HEK293 (cell line): ENCODE results near the gene DEFB131B.

Source experiments
- GLIS1 ChIP-seq: fragments of 450-650 bp; formaldehyde crosslinking; IDR thresholded peaks from 2 replicates; pipeline ENCODE4 v1.5.1; 2016; ENCODE audit warnings: missing biosample characterization, missing genetic modification characterization
- GLIS2 ChIP-seq: fragments of 450-650 bp; formaldehyde crosslinking; IDR thresholded peaks from 2 replicates; pipeline ENCODE4 v1.5.1; 2016; ENCODE audit warnings: missing biosample characterization, missing genetic modification characterization
- KLF8 ChIP-seq: fragments of 450-650 bp; formaldehyde crosslinking; IDR thresholded peaks from 2 replicates; pipeline ENCODE4 v1.5.1; 2016; ENCODE audit warnings: missing biosample characterization, missing genetic modification characterization
- KLF9 ChIP-seq: fragments of 450-650 bp; formaldehyde crosslinking; IDR thresholded peaks from 2 replicates; pipeline ENCODE4 v1.5.1; 2016; ENCODE audit warnings: missing biosample characterization, missing genetic modification characterization, low read depth
- SP3 ChIP-seq: fragments of 450-650 bp; formaldehyde crosslinking; IDR thresholded peaks from 2 replicates; pipeline ENCODE4 v1.5.1; 2016; ENCODE audit warnings: missing biosample characterization, missing genetic modification characterization
- YY2 ChIP-seq: fragments of 450-650 bp; formaldehyde crosslinking; IDR thresholded peaks from 2 replicates; pipeline ENCODE4 v1.5.1; 2016; ENCODE audit warnings: missing biosample characterization, missing genetic modification characterization
- ZNF140 ChIP-seq: fragments of 450-650 bp; formaldehyde crosslinking; IDR thresholded peaks from 2 replicates; pipeline ENCODE4 v1.5.1; 2016; ENCODE audit warnings: missing biosample characterization, missing genetic modification characterization
- ZNF155 ChIP-seq: fragments of 450-650 bp; formaldehyde crosslinking; IDR thresholded peaks from 2 replicates; pipeline ENCODE4 v1.5.1; 2016; ENCODE audit warnings: missing biosample characterization, missing genetic modification characterization
- ZNF184 ChIP-seq: fragments of 450-650 bp; IDR thresholded peaks from 2 replicates; pipeline ENCODE4 v1.5.1; 2018; ENCODE audit warnings: missing biosample characterization, mild to moderate bottlenecking, missing genetic modification characterization
- ZNF214 ChIP-seq: fragments of 450-650 bp; formaldehyde crosslinking; IDR thresholded peaks from 2 replicates; pipeline ENCODE4 v1.5.1; 2017; ENCODE audit warnings: missing biosample characterization, mild to moderate bottlenecking, missing genetic modification characterization, borderline replicate concordance
- ZNF221 ChIP-seq: fragments of 450-650 bp; formaldehyde crosslinking; IDR thresholded peaks from 2 replicates; pipeline ENCODE4 v1.5.1; 2017; ENCODE audit warnings: missing biosample characterization, missing genetic modification characterization, borderline replicate concordance
- ZNF391 ChIP-seq: fragments of 450-650 bp; formaldehyde crosslinking; IDR thresholded peaks from 2 replicates; pipeline ENCODE4 v1.5.1; 2016; ENCODE audit warnings: low read depth, missing biosample characterization, missing genetic modification characterization, borderline replicate concordance
- ZNF501 ChIP-seq: fragments of 450-650 bp; formaldehyde crosslinking; IDR thresholded peaks from 2 replicates; pipeline ENCODE4 v1.5.1; 2016; ENCODE audit warnings: missing biosample characterization, missing genetic modification characterization
- ZNF521 ChIP-seq: fragments of 450-650 bp; formaldehyde crosslinking; IDR thresholded peaks from 2 replicates; pipeline ENCODE4 v1.5.1; 2017; ENCODE audit warnings: missing biosample characterization, mild to moderate bottlenecking, missing genetic modification characterization
- ZNF549 ChIP-seq: fragments of 450-650 bp; IDR thresholded peaks from 2 replicates; pipeline ENCODE4 v1.5.1; 2018; ENCODE audit warnings: missing biosample characterization, missing genetic modification characterization, mild to moderate bottlenecking, inconsistent platforms, moderate library complexity
- ZNF629 ChIP-seq: fragments of 450-650 bp; formaldehyde crosslinking; IDR thresholded peaks from 2 replicates; pipeline ENCODE4 v1.5.1; 2017; ENCODE audit warnings: missing biosample characterization, missing genetic modification characterization
- ZNF658 ChIP-seq: fragments of 450-650 bp; formaldehyde crosslinking; IDR thresholded peaks from 2 replicates; pipeline ENCODE4; 2016; ENCODE audit warnings: missing biosample characterization, missing genetic modification characterization
- ZNF747 ChIP-seq: fragments of 450-650 bp; formaldehyde crosslinking; IDR thresholded peaks from 2 replicates; pipeline ENCODE4 v1.5.1; 2016; ENCODE audit warnings: missing biosample characterization, missing genetic modification characterization
- ZNF76 ChIP-seq: fragments of 450-650 bp; formaldehyde crosslinking; IDR thresholded peaks from 2 replicates; pipeline ENCODE4; 2016; ENCODE audit warnings: low read depth, missing biosample characterization, missing genetic modification characterization, borderline replicate concordance
- ZNF792 ChIP-seq: fragments of 450-650 bp; formaldehyde crosslinking; IDR thresholded peaks from 2 replicates; pipeline ENCODE4 v1.5.1; 2016; ENCODE audit warnings: missing biosample characterization, missing genetic modification characterization
- ZNF843 ChIP-seq: fragments of 450-650 bp; formaldehyde crosslinking; IDR thresholded peaks from 2 replicates; pipeline ENCODE4 v1.5.1; 2016; ENCODE audit warnings: missing biosample characterization, missing genetic modification characterization
- TF ChIP-seq, protein P1 (sequence below): fragments of 450-650 bp; formaldehyde crosslinking; IDR thresholded peaks from 2 replicates; pipeline ENCODE4; 2016; ENCODE audit warnings: missing biosample characterization, missing genetic modification characterization
- TF ChIP-seq, protein P2 (sequence below): fragments of 450-650 bp; formaldehyde crosslinking; IDR thresholded peaks from 2 replicates; pipeline ENCODE4 v1.5.1; 2017; ENCODE audit warnings: missing biosample characterization, missing genetic modification characterization
- TF ChIP-seq, protein P3 (sequence below): fragments of 450-650 bp; formaldehyde crosslinking; IDR thresholded peaks from 2 replicates; pipeline ENCODE4 v1.5.1; 2016; ENCODE audit warnings: missing biosample characterization, missing genetic modification characterization
- TF ChIP-seq, protein P4 (sequence below): fragments of 450-650 bp; formaldehyde crosslinking; IDR thresholded peaks from 2 replicates; pipeline ENCODE4 v1.5.1; 2016; ENCODE audit warnings: missing biosample characterization, missing genetic modification characterization
- TF ChIP-seq, protein P5 (sequence below): fragments of 450-650 bp; formaldehyde crosslinking; IDR thresholded peaks from 2 replicates; pipeline ENCODE4 v1.5.1; 2016; ENCODE audit warnings: missing biosample characterization, missing genetic modification characterization
- TF ChIP-seq, protein P6 (sequence below): sonication (generic); formaldehyde crosslinking; IDR thresholded peaks from 2 replicates; pipeline ENCODE4 v1.8.1; 2022; ENCODE audit warnings: mild to moderate bottlenecking, moderate library complexity, missing genetic modification reagents

Gene DEFB131B

DNA sequence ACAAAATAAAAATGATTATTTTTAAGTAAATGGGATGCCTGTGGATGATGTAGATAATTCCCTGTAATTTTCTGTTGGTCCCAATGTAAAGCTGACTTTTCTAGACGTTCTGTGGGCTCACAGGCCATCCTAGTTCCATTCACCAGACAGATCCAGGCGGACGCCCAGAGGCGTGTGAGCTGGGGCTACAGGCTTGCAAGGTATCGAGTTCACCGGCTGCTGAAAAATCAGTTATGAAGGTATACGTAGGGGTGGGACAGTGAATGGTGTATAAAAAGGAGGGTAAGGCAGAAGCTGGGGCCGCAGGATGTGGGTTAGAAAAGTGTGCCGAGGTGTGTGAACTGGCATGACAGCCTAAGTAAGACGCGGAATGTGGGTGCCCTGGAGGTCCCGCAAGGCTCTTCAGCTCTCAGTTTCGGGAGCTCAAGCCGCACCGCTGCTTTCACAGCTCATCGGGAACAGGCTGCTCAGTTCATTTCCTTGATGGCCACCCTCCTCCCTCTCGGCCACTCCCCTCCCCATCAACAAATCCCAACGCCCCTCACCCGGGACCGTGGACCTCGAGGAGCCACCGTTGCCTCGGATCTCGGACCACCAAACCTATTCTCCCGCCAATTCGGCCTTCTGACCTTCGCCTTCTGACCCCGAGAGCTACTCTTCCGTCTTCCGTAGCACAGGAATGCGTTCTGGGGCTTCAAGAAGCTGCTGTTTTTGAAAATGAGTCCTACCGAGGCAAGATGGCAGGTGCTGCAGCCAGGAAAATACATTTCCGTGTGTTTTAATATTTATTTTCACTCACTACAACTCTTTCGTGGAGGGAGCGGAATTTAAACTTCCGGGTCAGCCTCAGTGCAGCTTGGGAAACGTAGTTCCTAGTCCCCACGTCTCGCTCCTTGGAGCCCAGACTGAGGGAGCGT, 49.8 kb downstream of the DEFB131B start, which contains the start of gene XNDC1N (continued):
- TF ChIP-seq, protein P1, sequence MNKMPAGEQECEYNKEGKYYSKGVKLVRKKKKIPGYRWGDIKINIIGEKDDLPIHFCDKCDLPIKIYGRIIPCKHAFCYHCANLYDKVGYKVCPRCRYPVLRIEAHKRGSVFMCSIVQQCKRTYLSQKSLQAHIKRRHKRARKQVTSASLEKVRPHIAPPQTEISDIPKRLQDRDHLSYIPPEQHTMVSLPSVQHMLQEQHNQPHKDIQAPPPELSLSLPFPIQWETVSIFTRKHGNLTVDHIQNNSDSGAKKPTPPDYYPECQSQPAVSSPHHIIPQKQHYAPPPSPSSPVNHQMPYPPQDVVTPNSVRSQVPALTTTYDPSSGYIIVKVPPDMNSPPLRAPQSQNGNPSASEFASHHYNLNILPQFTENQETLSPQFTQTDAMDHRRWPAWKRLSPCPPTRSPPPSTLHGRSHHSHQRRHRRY (tag by site-specific recombination), result 0 out of 2 replicates have a peak, but pooled peaks have one; percentile 71
- TF ChIP-seq ZNF140 (tag by site-specific recombination) (peak; percentile 88), ZNF184 (tag by site-specific recombination) (no peak), ZNF155 (tag by site-specific recombination) (no peak), KLF8 (tag by site-specific recombination) (peak; percentile 17; the same call in 1 of the 2 replicates), ZNF391 (tag by site-specific recombination) (no peak), GLIS1 (tag by site-specific recombination) (no peak), ZNF521 (tag by site-specific recombination) (no peak), KLF9 (tag by site-specific recombination) (peak; percentile 17; the same call in 1 of the 2 replicates), ZNF221 (no peak), ZNF214 (tag by site-specific recombination) (no peak), ZNF843 (tag by site-specific recombination) (0 out of 2 replicates have a peak, but pooled peaks have one; percentile 12), ZNF501 (no peak), YY2 (tag by site-specific recombination) (0 out of 2 replicates have a peak, but pooled peaks have one; percentile 32), ZNF747 (no peak), GLIS2 (tag by site-specific recombination) (no peak), SP3 (tag by site-specific recombination) (no peak; the same call in 1 of the 2 replicates), ZNF658 (tag by site-specific recombination) (no peak), ZNF629 (tag by site-specific recombination) (peak; percentile 63), ZNF792 (no peak), ZNF549 (tag by site-specific recombination) (no peak), ZNF76 (tag by site-specific recombination) (peak; percentile 94)
- TF ChIP-seq, protein P2, sequence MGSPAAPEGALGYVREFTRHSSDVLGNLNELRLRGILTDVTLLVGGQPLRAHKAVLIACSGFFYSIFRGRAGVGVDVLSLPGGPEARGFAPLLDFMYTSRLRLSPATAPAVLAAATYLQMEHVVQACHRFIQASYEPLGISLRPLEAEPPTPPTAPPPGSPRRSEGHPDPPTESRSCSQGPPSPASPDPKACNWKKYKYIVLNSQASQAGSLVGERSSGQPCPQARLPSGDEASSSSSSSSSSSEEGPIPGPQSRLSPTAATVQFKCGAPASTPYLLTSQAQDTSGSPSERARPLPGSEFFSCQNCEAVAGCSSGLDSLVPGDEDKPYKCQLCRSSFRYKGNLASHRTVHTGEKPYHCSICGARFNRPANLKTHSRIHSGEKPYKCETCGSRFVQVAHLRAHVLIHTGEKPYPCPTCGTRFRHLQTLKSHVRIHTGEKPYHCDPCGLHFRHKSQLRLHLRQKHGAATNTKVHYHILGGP (tag by site-specific recombination), result peak; percentile 21; the same call in 1 of the 2 replicates
- TF ChIP-seq, protein P3, sequence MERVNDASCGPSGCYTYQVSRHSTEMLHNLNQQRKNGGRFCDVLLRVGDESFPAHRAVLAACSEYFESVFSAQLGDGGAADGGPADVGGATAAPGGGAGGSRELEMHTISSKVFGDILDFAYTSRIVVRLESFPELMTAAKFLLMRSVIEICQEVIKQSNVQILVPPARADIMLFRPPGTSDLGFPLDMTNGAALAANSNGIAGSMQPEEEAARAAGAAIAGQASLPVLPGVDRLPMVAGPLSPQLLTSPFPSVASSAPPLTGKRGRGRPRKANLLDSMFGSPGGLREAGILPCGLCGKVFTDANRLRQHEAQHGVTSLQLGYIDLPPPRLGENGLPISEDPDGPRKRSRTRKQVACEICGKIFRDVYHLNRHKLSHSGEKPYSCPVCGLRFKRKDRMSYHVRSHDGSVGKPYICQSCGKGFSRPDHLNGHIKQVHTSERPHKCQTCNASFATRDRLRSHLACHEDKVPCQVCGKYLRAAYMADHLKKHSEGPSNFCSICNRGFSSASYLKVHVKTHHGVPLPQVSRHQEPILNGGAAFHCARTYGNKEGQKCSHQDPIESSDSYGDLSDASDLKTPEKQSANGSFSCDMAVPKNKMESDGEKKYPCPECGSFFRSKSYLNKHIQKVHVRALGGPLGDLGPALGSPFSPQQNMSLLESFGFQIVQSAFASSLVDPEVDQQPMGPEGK (tag by site-specific recombination), result peak; percentile 22; the same call in 1 of the 2 replicates
- TF ChIP-seq, protein P4, sequence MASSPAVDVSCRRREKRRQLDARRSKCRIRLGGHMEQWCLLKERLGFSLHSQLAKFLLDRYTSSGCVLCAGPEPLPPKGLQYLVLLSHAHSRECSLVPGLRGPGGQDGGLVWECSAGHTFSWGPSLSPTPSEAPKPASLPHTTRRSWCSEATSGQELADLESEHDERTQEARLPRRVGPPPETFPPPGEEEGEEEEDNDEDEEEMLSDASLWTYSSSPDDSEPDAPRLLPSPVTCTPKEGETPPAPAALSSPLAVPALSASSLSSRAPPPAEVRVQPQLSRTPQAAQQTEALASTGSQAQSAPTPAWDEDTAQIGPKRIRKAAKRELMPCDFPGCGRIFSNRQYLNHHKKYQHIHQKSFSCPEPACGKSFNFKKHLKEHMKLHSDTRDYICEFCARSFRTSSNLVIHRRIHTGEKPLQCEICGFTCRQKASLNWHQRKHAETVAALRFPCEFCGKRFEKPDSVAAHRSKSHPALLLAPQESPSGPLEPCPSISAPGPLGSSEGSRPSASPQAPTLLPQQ, result peak; percentile 14; the same call in 1 of the 2 replicates
- TF ChIP-seq, protein P5, sequence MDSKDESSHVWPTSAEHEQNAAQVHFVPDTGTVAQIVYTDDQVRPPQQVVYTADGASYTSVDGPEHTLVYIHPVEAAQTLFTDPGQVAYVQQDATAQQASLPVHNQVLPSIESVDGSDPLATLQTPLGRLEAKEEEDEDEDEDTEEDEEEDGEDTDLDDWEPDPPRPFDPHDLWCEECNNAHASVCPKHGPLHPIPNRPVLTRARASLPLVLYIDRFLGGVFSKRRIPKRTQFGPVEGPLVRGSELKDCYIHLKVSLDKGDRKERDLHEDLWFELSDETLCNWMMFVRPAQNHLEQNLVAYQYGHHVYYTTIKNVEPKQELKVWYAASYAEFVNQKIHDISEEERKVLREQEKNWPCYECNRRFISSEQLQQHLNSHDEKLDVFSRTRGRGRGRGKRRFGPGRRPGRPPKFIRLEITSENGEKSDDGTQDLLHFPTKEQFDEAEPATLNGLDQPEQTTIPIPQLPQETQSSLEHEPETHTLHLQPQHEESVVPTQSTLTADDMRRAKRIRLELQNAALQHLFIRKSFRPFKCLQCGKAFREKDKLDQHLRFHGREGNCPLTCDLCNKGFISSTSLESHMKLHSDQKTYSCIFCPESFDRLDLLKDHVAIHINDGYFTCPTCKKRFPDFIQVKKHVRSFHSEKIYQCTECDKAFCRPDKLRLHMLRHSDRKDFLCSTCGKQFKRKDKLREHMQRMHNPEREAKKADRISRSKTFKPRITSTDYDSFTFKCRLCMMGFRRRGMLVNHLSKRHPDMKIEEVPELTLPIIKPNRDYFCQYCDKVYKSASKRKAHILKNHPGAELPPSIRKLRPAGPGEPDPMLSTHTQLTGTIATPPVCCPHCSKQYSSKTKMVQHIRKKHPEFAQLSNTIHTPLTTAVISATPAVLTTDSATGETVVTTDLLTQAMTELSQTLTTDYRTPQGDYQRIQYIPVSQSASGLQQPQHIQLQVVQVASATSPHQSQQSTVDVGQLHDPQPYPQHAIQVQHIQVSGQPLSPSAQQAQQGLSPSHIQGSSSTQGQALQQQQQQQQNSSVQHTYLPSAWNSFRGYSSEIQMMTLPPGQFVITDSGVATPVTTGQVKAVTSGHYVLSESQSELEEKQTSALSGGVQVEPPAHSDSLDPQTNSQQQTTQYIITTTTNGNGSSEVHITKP (tag by site-specific recombination), result peak; percentile 66
- TF ChIP-seq, protein P6, sequence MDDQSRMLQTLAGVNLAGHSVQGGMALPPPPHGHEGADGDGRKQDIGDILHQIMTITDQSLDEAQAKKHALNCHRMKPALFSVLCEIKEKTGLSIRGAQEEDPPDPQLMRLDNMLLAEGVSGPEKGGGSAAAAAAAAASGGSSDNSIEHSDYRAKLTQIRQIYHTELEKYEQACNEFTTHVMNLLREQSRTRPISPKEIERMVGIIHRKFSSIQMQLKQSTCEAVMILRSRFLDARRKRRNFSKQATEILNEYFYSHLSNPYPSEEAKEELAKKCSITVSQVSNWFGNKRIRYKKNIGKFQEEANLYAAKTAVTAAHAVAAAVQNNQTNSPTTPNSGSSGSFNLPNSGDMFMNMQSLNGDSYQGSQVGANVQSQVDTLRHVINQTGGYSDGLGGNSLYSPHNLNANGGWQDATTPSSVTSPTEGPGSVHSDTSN (CRISPR knock-in tag), result peak; percentile 59; the same call in 1 of the 2 replicates
